Activated CD4-positive, alpha-beta T cell treated with anti-CD3 and anti-CD28 coated beads for 1 hour (primary cell): Measurements from ENCODE around the gene LENG1.
"Not testable (repeated sequence)": the region's sequence is repeated elsewhere in the genome, so short reads cannot be mapped to it uniquely, and the experiment has no call there.

Source experiments
- DNase-seq: peaks from one replicate; pipeline ENCODE4 v3.0.0-alpha.2; 2020

Gene LENG1

GRCh38 chr19:54159352-54160181 is at the start of gene LENG1:
Gene LENG1, minus strand, starts transcription at chr19:54159721. Its CDS starts 26 bp downstream, at chr19:54159695.
- DNase-seq: peak; percentile 97

GRCh38 chr19:54208784-54209057 is 49.2 kb upstream of the LENG1 start:
- DNase-seq: no peak

- no peak for DNase-seq
Measured at GRCh38 chr19:54207983-54208783, 48.7 kb upstream of the LENG1 start.

- DNase-seq: no peak
Measured at GRCh38 chr19:54207676-54207982, 48.1 kb upstream of the LENG1 start.

GRCh38 chr19:54207193-54207592 is 47.7 kb upstream of the LENG1 start:
- not testable (repeated sequence) for DNase-seq

- DNase-seq: no peak
Measured at GRCh38 chr19:54206831-54207177, 47.3 kb upstream of the LENG1 start.

GRCh38 chr19:54206030-54206830 is 46.7 kb upstream of the LENG1 start:
- no peak for DNase-seq

GRCh38 chr19:54204767-54205468 is 45.4 kb upstream of the LENG1 start:
- DNase-seq: no peak

- no peak for DNase-seq
Measured at GRCh38 chr19:54203151-54203611, 43.7 kb upstream of the LENG1 start.

- no peak for DNase-seq
Measured at GRCh38 chr19:54201980-54202379, 42.5 kb upstream of the LENG1 start.

- no peak for DNase-seq
Measured at GRCh38 chr19:54201172-54201701, 41.7 kb upstream of the LENG1 start.

GRCh38 chr19:54199401-54199800 is 39.9 kb upstream of the LENG1 start:
- no peak for DNase-seq

GRCh38 chr19:54197121-54197520 is 37.6 kb upstream of the LENG1 start:
- DNase-seq: no peak

- no peak for DNase-seq
Measured at GRCh38 chr19:54196536-54196935, 37.0 kb upstream of the LENG1 start.

- not testable (repeated sequence) for DNase-seq
Measured at GRCh38 chr19:54194463-54194862, 34.9 kb upstream of the LENG1 start.

GRCh38 chr19:54193011-54193410 is 33.5 kb upstream of the LENG1 start:
- no peak for DNase-seq

- DNase-seq: no peak
Measured at GRCh38 chr19:54191811-54192453, 32.4 kb upstream of the LENG1 start.

- DNase-seq: no peak
Measured at GRCh38 chr19:54191011-54191810, 31.7 kb upstream of the LENG1 start, which contains the start of gene TSEN34. Gene TSEN34, plus strand, starts transcription at chr19:54191308. Its CDS starts 57 bp downstream, at chr19:54191365.

GRCh38 chr19:54190503-54191010 is 31.0 kb upstream of the LENG1 start:
- DNase-seq: peak; percentile 100

- peak; percentile 100 for DNase-seq
Measured at GRCh38 chr19:54189735-54190502, 30.4 kb upstream of the LENG1 start.
